Calu3 (cell line): ENCODE data around the gene CCNE1. TPM values are rescaled to one million over a fixed set of nuclear protein-coding genes. Genes with fewer than 3 reads are reported as not detected.

Source experiments
- BruUV-seq: library from RNA; stranded (reverse); fragments of 400-500 nt; replicated peaks from 2 replicates; lab custom pipeline; 2021; lab: Mats Ljungman, UMichigan
- CTCF ChIA-PET: fragments of 300-600 bp; sonication (Branson Sonifier 250); formaldehyde crosslinking; loops from one replicate; lab custom pipeline; 2022; ENCODE audit warnings: antibody characterized with exemption; lab: Charles Lee
- DNase-seq: peaks from one replicate; pipeline ENCODE4 v3.0.0; 2022
- H3K27ac Mint-ChIP-seq: one replicate; pipeline ENCODE4 v1.8.0; 2022; ENCODE audit warnings: mixed read lengths; ENCODE audit not compliant: unreplicated experiment
- H3K27me3 Mint-ChIP-seq: one replicate; pipeline ENCODE4 v1.8.0; 2022; ENCODE audit warnings: mixed read lengths; ENCODE audit not compliant: unreplicated experiment
- H3K36me3 Mint-ChIP-seq: one replicate; pipeline ENCODE4 v1.8.0; 2022; ENCODE audit warnings: mild to moderate bottlenecking, moderate library complexity, mixed read lengths; ENCODE audit not compliant: insufficient read depth, unreplicated experiment
- H3K4me1 Mint-ChIP-seq: one replicate; pipeline ENCODE4 v1.8.0; 2022; ENCODE audit warnings: mild to moderate bottlenecking, low read depth, mixed read lengths; ENCODE audit not compliant: unreplicated experiment
- H3K4me3 Mint-ChIP-seq: one replicate; pipeline ENCODE4 v1.8.0; 2022; ENCODE audit warnings: mild to moderate bottlenecking, low read depth, moderate library complexity, mixed read lengths; ENCODE audit not compliant: unreplicated experiment
- H3K9me3 Mint-ChIP-seq: one replicate; pipeline ENCODE4 v1.8.0; 2022; ENCODE audit warnings: low read depth, mixed read lengths; ENCODE audit not compliant: unreplicated experiment
- intact Hi-C: fragments of 100-400 bp; cut with micrococcal nuclease; formaldehyde crosslinking; loops from one replicate; pipeline ENCODE4 v1.10.0; 2022; ENCODE audit not compliant: unreplicated experiment
- total RNA-seq: library from RNA; stranded (reverse); gene quantifications from 2 replicates; pipeline ENCODE4 v1.2.3, GENCODE V29; 2022
- TF ChIP-seq, protein P1 (sequence below): fragments of 200-600 bp; IDR thresholded peaks from one replicate; pipeline ENCODE4 v1.8.0; 2022; ENCODE audit warnings: antibody characterized with exemption; ENCODE audit not compliant: unreplicated experiment

CCNE1 gene
- total RNA-seq, 1 experiment from 2014 or later = 15.9 TPM

DNA sequence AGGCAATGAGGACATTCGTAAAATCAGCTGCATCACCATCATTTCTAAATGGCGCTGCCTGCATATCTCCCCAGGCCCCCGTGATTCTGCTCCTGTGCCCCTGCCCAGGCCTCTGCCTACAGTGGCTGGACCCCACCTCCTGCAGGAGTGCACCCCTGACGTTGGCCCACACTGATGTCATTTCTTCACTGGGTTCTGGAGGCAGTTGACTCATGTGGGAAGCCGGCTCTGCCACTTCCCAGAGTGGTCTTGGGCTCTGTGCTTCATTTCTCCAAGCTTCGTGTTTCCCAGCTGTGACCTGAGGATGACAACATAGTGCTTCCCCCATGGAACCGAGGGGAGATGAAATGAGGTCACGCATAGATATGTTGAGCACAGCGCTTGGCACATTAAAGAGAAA lies 19.9 kb downstream of the CCNE1 start:
- Mint-ChIP-seq H3K4me3 (peak overlapping the region; percentile 50), H3K27ac (peak overlapping the region; percentile 34), H3K27me3 (no peaks in the 10 kb centered on the region), H3K36me3 (no peaks in the 10 kb centered on the region), H3K9me3 (no peaks in the 10 kb centered on the region), H3K4me1 (peaks cover 21% of the 10 kb centered on the region)
- no TSS peak for BruUV-seq
- intact Hi-C loops = no loop called here
- CTCF ChIA-PET = interaction anchor here (0.9 to 1.5 kb wide), 2 partner anchors 12 to 13 kb away, joined by 3 to 5 read pairs; no protein-coding TSS in a partner anchor
- TF ChIP-seq, protein P1, sequence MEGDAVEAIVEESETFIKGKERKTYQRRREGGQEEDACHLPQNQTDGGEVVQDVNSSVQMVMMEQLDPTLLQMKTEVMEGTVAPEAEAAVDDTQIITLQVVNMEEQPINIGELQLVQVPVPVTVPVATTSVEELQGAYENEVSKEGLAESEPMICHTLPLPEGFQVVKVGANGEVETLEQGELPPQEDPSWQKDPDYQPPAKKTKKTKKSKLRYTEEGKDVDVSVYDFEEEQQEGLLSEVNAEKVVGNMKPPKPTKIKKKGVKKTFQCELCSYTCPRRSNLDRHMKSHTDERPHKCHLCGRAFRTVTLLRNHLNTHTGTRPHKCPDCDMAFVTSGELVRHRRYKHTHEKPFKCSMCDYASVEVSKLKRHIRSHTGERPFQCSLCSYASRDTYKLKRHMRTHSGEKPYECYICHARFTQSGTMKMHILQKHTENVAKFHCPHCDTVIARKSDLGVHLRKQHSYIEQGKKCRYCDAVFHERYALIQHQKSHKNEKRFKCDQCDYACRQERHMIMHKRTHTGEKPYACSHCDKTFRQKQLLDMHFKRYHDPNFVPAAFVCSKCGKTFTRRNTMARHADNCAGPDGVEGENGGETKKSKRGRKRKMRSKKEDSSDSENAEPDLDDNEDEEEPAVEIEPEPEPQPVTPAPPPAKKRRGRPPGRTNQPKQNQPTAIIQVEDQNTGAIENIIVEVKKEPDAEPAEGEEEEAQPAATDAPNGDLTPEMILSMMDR = no peak
- no peak for DNase-seq

DNA sequence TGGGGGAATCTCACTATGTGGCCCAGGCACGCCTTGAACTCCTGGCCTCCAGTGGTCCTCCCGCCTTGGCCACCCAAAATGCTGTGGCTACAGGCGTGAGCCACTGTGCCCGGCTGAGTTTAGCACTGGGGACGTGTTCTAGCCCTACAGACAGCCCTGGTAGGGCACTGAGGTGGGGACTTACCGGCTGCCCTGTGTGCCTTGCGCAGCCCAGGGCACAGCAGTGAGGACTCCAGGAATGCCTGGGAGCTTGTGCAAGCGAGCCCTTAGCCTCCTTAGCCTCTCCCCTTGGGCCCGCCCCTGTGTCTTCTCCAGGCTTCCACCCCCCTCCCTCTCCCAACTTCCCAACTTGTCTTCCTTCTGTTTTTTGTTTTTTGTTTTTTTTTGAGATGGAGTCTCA lies 21.0 kb downstream of the CCNE1 start:
- Mint-ChIP-seq H3K27ac (no peak overlapping the region), H3K4me3 (no peak overlapping the region), H3K27me3 (no peaks in the 10 kb centered on the region), H3K4me1 (peaks cover 21% of the 10 kb centered on the region), H3K9me3 (no peaks in the 10 kb centered on the region), H3K36me3 (no peaks in the 10 kb centered on the region)
- DNase-seq = no peak
- intact Hi-C loops = no loop called here
- no TSS peak for BruUV-seq
- TF ChIP-seq, protein P1 = no peak
- CTCF ChIA-PET = no interaction called here

DNA sequence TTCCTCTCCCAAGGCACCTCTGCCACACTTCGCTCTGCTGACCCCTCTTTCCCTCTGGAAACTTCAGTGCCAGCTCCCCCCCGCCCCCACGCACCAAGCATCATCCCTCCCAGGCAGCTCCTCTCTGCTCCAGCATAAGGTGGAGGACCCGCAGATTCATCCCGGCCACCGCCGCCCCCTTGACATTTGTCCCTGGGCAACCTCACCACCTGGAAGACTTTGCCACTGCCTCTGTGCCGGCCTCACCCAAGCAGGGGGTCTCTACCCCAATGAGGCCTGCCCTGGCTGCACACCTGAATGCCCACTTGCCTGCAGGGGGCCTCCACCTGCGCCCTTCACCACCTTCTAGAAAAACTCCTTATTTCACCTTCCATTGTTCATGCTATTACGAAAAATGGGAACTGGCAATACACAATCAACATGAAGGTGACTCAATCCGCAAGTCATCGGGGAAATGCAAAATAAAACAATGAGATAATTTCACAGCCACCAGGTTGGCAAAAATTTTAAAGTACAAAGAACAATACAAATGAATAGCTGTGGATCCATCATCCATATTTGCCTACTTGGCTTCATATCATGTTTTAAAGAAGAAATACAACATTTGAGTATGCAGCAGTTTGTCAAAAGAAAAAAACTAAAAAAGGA lies 21.9 kb downstream of the CCNE1 start:
- no peak overlapping the region for H3K27ac Mint-ChIP-seq
- intact Hi-C loops = no loop called here
- H3K27me3 Mint-ChIP-seq = peaks cover 5% of the 10 kb centered on the region
- no peaks in the 10 kb centered on the region for H3K9me3 Mint-ChIP-seq
- DNase-seq = no peak
- H3K4me3 Mint-ChIP-seq = no peak overlapping the region
- no peaks in the 10 kb centered on the region for H3K36me3 Mint-ChIP-seq
- BruUV-seq = no TSS peak
- TF ChIP-seq, protein P1 = no peak
- CTCF ChIA-PET = no interaction called here
- peaks cover 21% of the 10 kb centered on the region for H3K4me1 Mint-ChIP-seq

DNA sequence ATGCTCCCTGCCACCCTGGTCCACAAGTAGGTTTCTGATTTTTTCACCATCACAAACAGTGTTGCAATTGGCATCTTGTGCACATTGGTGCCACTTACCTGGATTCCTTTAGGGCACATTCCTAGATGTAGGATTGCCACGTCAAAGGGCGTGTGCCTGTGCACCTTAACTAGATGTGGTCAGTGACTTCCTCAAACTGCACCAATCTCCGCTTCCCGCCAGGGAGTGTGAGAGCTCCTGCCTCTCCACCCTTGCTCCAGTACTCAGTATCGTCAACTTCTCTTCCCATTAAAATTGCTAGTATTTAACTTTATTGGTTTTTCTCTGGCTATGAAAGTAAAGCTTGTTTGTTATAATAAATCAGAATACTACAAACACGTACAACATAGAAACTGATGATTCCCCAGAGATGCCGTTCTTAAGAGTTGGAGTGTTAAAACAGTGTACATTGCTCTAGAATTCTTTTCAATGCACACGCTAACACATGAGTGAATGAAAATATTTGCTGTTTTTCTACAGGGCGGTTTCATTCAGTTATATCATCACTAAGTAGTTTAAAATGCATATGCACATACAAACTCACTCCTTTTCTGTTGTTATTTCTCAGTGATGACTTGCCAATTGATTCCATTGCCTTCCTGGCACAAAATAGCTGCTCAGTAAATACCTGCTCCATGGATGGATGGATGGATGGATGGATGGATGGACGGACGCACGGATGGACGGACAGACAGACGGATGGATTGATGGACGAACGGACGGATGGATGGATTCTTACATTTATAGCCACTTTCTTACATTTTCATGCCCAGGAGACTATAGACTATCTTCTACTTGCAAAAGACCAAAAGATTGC lies 23.4 kb downstream of the CCNE1 start:
- CTCF ChIA-PET = interaction anchor here (0.7 to 1.5 kb wide), 2 partner anchors 36 to 37 kb away, joined by 3 read pairs; no protein-coding TSS in a partner anchor
- Mint-ChIP-seq H3K27me3 (peaks cover 20% of the 10 kb centered on the region), H3K36me3 (no peaks in the 10 kb centered on the region), H3K4me3 (no peak overlapping the region), H3K9me3 (no peaks in the 10 kb centered on the region), H3K27ac (no peak overlapping the region), H3K4me1 (peaks cover 21% of the 10 kb centered on the region)
- DNase-seq = peak; percentile 55
- intact Hi-C loops = no loop called here
- TF ChIP-seq, protein P1 = no peak
- no TSS peak for BruUV-seq
